Measurements from ENCODE around the gene TMEM175.

GRCh38 chr4:987624-988513 lies 55.6 kb downstream of the TMEM175 start:
- TF ChIP-seq, protein P1, sequence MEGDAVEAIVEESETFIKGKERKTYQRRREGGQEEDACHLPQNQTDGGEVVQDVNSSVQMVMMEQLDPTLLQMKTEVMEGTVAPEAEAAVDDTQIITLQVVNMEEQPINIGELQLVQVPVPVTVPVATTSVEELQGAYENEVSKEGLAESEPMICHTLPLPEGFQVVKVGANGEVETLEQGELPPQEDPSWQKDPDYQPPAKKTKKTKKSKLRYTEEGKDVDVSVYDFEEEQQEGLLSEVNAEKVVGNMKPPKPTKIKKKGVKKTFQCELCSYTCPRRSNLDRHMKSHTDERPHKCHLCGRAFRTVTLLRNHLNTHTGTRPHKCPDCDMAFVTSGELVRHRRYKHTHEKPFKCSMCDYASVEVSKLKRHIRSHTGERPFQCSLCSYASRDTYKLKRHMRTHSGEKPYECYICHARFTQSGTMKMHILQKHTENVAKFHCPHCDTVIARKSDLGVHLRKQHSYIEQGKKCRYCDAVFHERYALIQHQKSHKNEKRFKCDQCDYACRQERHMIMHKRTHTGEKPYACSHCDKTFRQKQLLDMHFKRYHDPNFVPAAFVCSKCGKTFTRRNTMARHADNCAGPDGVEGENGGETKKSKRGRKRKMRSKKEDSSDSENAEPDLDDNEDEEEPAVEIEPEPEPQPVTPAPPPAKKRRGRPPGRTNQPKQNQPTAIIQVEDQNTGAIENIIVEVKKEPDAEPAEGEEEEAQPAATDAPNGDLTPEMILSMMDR (IDR thresholded peaks at IDR 0.05; ENCODE audit: low read depth, low read length, poor library complexity, severe bottlenecking), result no peak
- TF ChIP-seq EZH2phosphoT487 (IDR thresholded peaks at IDR 0.05; ENCODE audit: borderline replicate concordance, low read length), result no peak
